Keratinocyte (primary cell): ENCODE data around the gene UBE2D1.

Experiments
- EZH2 ChIP-seq: IDR thresholded peaks from one replicate; pipeline ENCODE4 v1.6.1; 2012; ENCODE audit warnings: inconsistent platforms, mild to moderate bottlenecking, low read length, moderate library complexity
- TF ChIP-seq, protein P1 (sequence below), 3 experiments: IDR thresholded peaks in 1 of 3; conservative IDR thresholded peaks in 1 of 3; optimal IDR thresholded peaks in 1 of 3; 2 replicates in 2 of 3; 3 replicates in 1 of 3; pipeline versions ENCODE3 to v1.5.1; 2011; ENCODE audit warnings: low read length in 3 of 3, mild to moderate bottlenecking in 3 of 3, moderate library complexity in 2 of 3, control low read depth in 1 of 3, inconsistent platforms in 1 of 3; ENCODE audit not compliant: insufficient read depth in 2 of 3; ENCODE audit errors: extremely low read depth in 1 of 3

DNA sequence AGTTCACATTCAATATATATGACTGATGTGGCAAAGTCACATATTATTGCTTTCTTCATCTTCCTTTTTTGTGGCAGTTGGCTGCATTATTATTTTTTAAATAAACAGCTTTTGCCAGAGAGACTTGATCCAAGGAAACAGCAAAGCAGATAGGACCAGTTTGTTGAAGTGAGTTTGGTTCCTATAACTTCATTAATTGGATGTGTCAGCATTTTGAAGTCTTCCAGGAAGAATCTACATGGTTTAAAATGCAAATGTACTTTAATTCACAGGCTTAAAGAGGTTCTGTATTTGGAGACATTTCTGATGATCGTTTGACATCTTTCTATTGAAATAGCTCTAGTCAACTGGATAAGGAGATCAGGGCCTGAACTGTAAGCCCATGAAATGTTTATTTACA, 13.2 kb downstream of the UBE2D1 start:
- TF ChIP-seq, protein P1, sequence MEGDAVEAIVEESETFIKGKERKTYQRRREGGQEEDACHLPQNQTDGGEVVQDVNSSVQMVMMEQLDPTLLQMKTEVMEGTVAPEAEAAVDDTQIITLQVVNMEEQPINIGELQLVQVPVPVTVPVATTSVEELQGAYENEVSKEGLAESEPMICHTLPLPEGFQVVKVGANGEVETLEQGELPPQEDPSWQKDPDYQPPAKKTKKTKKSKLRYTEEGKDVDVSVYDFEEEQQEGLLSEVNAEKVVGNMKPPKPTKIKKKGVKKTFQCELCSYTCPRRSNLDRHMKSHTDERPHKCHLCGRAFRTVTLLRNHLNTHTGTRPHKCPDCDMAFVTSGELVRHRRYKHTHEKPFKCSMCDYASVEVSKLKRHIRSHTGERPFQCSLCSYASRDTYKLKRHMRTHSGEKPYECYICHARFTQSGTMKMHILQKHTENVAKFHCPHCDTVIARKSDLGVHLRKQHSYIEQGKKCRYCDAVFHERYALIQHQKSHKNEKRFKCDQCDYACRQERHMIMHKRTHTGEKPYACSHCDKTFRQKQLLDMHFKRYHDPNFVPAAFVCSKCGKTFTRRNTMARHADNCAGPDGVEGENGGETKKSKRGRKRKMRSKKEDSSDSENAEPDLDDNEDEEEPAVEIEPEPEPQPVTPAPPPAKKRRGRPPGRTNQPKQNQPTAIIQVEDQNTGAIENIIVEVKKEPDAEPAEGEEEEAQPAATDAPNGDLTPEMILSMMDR (optimal IDR thresholded peaks at IDR 0.05 in 1 of 3, IDR thresholded peaks at IDR 0.05 in 1 of 3, conservative IDR thresholded peaks at IDR 0.05 in 1 of 3; ENCODE audit: extremely low read depth in 1 of 3, insufficient read depth in 2 of 3, low read length in 3 of 3), result no peak
- no peak for TF ChIP-seq EZH2
